Posterior cingulate gyrus (tissue), 11 donors: Measurements from ENCODE around the gene ACOXL.

ENCODE experiments used
- DNase-seq, 10 donors: peaks; one replicate each; pipeline versions ENCODE4 v3.0.0 to v3.0.0-alpha.2; 2020 to 2021; ENCODE audit warnings: mixed read lengths in 3 of 10
- intact Hi-C: fragments of 100-400 bp; cut with DNase I; formaldehyde crosslinking; loops from one replicate; pipeline ENCODE4 v1.15.1; 2023

The ACOXL gene

DNA sequence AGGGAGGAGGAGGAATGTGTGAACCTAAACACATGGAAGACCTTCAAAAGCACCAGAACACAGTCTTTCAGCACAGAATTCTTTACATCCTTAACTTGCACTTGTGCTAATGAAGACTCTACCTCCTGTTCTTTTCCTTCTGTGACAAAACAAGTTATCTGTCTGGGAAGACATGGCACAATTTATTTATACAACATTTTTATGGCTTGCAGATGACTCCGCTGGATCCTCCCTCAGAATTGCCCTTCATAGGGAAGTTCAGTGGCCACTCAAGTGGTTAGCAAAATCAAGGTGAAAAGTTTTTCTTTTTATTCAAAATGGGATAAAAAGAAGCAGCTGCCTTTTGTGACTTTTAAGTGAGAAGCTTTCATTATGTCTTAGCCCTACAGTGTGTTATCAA is 409.7 kb downstream of the ACOXL start:
- no peak for DNase-seq
- intact Hi-C loops = no loop called here

DNA sequence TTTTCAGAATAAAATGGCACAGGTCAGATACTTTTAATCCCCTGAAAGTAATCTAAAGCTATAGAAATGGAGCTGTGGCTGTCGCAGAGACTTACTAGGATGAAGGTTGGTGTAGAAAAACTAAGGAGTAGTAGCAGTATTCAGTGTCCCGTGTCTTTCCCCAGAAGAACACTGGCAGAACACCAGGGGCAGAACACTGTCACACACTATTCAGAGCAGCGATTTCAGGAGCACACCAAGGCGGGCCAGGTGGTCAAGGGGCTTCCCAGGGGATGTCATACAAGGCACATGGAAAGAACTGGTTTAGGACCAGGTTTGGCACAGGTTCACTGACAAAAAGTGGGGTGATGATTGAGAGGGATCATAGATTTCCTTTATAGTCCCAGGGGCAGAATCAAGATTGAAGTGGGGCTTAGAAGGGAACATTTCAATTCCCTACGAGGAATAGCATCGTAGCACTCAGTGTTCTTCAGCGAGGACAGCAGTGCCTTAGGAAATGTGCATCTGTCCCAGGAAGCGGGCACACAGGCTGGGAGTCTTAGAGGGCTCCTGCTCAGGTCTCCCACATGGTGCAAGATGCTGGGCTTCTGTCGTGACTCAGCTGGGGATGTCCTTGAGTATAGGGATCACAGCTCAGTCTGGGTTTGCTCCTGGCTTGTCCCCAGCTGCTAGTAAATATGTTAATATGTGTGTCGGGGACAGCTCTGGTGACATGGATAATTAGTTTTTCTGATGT is 410.9 kb downstream of the ACOXL start:
- intact Hi-C loops = no loop called here
- no peak for DNase-seq

DNA sequence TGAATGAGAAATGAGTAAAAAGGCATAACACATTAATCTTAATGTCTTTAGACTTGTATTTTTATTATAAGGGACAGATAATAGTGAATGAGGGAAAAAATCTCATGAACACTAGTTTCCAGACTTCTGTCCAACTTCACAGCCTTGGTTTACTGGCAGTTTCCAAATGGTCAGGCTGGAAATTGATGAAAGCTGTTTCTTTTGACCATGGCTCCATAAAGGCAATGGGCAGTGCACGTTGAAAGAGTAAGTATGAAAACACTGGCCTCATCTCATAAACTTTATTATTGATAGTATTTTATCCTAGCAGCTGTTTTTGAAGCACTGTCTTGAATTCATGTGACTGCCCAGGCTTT is 411.4 kb downstream of the ACOXL start:
- intact Hi-C loops = no loop called here
- DNase-seq = no peak

DNA sequence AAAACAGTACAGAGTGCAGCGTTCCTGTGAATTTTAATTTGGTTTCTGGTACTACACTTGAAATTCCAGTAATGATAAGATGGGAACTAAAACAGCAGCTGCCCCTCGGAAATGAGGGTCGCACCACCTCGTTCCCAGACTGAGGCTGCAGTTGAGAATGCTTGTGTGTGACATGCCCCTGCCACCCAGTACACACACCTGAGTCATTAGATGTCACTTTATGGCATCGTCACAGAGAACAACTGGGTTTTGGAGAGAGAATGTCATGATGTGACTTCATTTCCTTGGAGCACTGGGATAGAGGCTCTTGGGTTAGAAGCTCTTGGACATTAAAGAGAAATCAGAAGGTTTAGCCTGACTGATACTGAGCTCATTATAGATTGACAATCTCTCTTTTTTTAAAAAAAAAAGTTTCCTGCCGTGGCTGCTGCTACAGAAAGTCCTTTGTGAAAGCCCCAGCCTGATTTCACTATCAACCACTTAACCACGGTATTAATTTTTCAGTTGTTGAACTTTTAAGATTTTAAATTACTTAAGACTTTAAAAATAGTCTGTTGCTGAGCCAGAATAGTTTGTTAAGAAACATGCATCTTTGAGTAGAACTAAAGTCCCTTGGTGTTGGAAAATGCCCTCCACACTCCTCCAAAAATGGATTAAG is 412.9 kb downstream of the ACOXL start:
- DNase-seq = no peak
- intact Hi-C loops = no loop called here

DNA sequence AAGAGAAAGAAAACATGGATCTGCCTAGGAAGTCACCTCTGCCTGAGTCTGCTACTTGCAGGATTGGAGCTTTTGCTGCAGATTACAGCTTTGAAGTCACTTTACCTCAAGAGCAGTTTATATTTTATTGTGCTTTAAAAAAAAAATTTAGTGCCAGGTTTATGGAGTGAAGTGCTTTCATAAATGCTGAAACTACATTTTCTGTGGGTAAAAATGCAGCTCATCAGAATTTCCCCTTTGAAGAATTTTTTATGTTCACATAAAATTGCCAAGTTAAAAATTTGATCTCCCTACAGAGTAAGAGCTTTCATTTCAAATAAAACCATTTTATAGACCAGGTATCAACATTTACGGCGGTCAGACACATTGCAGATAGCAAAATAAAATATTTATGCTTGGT is 413.6 kb downstream of the ACOXL start:
- intact Hi-C loops = no loop called here
- DNase-seq = no peak

DNA sequence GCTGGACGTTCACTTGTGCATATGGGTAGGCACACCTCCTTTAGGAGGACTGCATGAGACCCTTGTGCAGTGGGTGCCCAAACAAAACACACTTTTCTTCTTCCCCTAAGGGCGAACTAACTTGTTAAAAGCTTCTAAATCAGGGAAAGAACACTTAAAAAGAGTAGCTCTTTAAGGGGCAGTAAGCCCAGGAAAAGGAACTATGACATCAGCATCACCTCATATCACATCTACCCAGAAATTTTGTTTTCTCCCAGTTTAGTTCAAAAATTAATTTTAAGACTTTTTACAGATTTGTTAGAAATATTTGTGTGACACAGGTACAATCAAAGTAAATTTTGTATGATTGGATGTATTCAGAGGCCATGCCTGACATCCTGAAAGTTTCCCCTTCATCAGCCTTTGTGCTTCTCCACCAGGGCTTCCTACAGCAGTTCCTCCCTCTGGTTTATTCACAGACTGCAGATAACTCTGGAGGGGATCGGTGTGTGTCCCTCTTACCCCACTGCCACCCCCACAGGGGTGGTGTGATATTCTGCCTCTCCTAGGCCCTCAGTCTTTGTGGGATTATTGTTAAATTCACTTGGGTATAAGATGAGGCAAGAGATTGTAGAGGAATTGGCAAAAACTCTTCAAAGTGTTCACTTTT is 416.0 kb downstream of the ACOXL start:
- intact Hi-C loops = no loop called here
- no peak for DNase-seq

DNA sequence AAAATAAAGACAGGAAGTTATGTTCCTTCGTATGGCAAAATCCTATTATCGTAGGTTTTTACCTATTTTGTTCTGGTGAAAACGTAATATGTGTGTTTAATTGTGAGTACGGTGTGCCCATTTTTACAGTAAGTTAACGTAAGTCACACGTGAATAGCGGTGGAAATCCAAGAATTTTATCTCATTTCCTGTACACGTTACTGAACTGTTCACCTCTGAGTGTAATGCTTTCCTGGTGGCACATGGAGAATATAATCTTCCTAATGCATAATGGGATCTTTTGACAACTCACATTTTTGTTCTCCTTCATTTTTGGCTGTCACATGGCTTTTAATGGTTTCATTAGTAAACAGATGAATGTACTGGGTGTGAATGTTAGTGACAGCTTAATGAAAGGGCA is 416.6 kb downstream of the ACOXL start:
- no peak for DNase-seq
- intact Hi-C loops = no loop called here

DNA sequence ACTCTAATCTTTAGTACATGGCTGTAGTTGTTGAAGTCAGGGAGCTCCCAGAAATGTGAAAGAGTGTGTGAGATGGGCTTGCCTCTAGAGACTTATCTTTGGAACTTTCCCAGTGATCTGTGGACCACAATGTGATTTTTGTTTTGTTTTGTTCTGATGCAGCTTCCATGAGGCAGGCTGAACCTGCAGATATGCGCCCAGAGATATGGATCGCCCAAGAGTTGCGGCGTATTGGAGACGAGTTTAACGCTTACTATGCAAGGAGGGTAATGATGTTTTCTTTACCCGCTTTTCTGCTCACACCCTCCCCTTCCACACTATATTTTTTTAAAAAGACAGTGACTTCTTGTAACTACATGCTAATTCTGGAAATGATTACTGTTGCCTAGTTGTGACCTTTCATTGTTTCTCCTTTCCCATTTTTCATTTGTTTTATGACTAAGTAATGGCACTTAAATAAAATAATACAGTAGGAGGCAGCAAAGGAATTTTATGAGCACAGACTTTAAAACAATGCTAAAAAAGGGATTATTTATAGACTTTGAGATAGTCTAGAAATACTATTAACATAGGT is 417.6 kb downstream of the ACOXL start:
- intact Hi-C loops = no loop called here
- DNase-seq = no peak

DNA sequence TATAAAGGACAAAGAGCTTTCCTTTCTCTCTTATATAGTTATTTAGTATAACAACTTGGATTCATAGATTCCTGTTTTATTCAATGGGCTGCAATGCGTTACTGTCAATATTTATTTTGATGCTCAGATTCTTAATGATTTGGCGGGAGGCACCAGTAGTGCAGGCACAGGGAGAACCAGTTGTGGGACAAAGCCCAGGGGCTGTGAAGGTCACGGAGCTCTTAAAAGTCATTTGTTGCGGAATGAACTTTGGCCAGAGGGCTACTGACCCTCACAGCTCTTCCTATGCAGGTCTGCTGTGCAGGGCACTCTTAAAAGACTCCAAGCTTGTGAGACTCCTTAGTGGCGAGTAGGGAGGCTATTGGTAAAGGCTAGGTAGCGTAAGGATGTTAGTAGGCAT is 422.4 kb downstream of the ACOXL start:
- no peak for DNase-seq
- intact Hi-C loops = no loop called here

DNA sequence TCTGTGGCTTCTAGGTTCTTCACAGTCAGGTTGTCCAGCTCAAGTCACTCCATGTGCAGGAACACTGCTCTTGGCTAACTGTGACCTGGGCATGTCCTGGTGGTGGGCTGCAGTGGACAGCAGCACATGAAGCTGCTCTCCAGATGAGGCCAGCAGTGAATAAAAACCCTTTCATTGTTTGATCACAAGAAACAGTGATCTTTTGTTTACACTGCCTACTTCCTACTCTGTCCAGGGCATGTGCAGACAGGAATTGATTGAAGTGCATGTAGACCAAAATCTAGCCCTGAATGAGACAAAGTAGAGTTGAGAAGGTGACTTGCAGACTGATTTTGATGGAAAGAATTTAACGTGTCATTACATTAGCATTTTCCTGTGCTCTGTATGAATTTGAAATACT is 423.2 kb downstream of the ACOXL start:
- DNase-seq = no peak

DNA sequence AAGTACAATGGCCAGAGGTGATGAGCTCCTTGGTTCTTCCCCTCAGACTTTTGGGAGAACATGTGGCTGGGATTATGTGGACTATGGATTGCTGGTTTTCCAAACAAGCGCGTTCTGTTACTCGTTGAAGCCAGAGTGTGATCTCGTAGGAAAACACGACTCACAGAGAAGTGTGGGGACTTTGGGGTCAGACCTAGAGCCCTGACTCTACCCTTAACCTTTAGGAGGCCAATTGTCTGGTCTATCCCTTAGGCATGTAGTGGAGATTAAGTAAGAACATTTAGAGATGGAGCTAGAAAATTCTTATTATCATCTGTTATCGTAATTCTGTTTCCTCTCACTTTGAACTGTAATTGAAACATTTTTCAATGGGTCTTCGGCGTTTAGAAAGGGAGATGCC is 424.2 kb downstream of the ACOXL start:
- DNase-seq = no peak

More for the DNA sequence above, 423.2 kb downstream of the ACOXL start:
- intact Hi-C loops = no loop called here

DNA sequence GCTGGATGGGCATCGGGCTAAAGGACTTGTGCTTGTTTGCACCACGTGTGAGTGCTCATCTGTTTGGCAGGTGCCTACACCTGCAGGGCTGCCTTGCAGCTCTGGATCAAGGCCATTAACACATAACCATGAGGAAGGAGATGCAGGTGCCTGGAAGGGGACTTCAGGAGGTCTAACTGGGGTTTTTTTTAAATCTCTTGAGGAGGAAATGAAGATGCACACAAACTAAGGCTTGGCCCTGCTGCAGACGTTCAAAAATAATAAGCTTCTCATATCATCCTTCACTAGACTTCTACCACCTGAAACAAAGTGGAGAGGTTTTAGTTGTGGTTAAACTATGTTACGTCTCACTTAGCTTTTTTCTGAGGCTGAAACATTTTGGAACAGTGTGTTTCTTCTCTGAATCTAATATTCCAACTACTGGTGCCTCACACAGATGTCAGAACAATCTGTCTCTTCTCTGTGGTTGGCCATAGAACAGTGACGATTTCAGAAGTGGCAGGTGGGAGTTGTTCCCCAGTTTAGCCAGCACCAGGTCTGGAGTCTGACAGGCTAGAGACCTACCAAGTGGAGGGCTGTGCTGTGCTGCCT is 424.8 kb downstream of the ACOXL start:
- DNase-seq = no peak
- intact Hi-C loops = no loop called here

More for the DNA sequence above, 424.2 kb downstream of the ACOXL start:
- intact Hi-C loops = no loop called here

DNA sequence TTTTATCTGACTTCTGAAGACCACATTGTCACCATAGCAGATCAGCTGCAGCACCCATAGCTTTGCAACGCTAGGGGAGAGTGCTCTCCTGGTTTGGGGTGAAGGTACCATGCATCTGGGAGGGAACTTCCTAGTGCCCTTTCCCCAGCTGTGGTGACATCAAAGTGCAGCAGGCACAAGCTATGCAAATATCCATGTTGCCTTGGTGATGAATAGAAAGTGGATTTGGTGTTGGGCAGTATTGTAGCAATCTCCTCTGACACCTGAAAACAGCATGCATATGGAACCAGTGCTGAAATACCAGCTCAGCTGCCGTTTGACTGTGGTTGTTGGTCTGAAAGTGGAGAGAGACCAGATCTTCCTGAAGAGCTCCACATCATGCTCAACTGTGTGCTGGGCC is 425.4 kb downstream of the ACOXL start:
- no peak for DNase-seq
- intact Hi-C loops = no loop called here

DNA sequence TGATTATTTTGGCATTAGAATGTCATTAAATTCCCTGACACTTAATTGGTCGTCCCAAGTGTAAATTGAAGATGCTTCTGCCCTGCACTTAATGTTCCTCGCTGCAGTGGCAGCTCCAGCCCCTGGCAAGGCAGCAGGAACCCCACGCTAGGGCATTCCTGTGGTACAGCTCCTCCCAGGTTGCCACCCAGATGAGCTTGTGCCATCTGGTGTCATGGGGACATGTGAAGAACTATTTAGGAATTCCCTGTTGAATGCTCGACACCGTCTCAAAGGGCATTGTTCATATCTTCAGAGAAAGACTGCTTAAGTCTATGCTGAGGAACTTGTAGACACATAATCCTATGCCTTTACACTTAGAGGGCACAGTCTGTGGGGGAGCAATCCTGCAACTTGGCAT is 427.3 kb downstream of the ACOXL start:
- DNase-seq = no peak
- intact Hi-C loops = loop anchor here (5.0 kb wide), 1 partner anchor 37 kb away; the partner anchor contains the start of gene BCL2L11

DNA sequence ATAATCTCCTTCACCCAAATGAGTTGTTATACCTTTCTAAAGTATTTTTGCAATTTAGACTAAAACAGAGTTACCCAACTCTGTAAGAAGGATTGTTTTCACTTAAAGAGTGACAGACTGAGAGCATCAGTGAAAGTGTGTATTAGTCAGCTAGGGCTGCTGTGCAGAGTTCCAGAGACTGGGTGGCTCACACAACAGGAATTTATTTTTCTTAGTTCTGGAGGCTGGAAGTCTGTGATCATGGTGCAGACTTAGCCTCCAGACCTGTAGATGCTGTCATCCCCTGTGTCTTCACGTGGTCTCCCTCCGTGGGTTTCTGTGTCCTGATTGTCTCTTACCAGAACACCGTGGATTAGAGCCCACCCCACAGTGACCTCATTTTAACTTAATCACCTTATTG is 428.4 kb downstream of the ACOXL start:
- intact Hi-C loops = loop anchor here (5.0 kb wide), 1 partner anchor 38 kb away; the partner anchor contains the start of gene BCL2L11
- no peak for DNase-seq

DNA sequence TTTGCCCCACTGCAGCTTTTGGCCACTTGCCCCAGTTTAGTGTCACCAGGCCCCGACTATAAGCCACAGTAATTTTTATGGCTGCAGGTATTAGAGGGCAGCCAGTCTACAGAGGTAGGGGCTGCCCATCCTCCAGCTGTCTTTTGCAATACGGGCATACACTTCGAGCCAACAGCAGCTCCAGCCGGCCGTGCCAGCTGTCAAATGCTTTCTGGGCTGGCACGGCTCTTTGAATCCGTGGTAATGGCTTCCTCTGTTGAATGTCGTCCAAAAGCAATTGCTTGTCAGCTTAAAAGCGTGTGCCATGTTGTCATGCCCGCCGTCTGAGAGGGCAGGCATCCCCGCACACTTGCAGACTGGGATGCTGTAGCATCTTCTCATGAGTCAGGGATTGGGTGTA is 429.6 kb downstream of the ACOXL start:
- intact Hi-C loops = loop anchor here (5.0 kb wide), 1 partner anchor 40 kb away; the partner anchor contains the start of gene BCL2L11
- peak; percentile 20 to 92 (median 56) for DNase-seq

DNA sequence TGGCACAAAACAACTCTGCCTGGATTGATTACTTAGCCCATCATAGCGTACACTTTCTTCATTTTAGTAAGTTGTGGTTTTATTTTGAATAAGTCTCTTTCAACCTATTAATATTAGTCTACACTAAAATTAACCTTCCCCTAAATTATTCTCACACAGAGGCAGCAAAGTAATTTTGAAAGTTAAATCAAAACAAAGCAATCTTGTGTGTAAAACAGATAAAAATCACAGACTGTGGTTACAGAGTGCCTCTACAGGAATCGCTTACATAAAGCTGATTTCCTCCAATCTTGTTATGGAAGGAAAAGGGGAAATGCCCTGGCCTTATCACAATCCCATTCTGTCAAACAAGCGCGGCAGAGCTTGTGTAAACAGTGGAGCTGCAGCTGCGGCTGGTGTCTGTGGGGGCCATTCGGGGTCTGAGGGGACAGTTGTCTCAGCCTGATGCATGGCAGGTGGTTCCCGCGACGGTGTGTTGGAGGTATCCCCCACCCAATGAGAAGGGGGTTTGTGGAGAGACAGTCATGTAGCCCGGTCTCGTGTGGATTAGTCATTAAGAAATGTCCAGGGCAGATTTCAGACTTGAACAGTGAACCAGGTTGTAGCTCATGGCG is 430.5 kb downstream of the ACOXL start:
- intact Hi-C loops = loop anchor here (5.0 kb wide), 1 partner anchor 41 kb away; the partner anchor contains the start of gene BCL2L11
- no peak for DNase-seq

DNA sequence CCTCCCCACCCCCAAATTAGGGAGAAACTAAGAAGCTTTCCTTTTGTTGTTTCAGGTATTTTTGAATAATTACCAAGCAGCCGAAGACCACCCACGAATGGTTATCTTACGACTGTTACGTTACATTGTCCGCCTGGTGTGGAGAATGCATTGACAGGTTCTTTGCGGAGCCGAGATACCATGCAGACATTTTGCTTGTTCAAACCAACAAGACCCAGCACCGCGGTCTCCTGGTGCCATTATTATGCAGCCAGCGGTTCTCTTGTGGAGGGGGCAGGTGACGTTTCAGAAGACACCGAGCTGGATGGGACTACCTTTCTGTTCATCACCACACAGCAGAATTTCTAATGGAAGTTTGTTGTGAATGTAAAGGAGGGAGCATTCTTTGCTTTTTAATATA is 431.7 kb downstream of the ACOXL start:
- DNase-seq = no peak
- intact Hi-C loops = loop anchor here (5.0 kb wide), 1 partner anchor 42 kb away; the partner anchor contains the start of gene BCL2L11

DNA sequence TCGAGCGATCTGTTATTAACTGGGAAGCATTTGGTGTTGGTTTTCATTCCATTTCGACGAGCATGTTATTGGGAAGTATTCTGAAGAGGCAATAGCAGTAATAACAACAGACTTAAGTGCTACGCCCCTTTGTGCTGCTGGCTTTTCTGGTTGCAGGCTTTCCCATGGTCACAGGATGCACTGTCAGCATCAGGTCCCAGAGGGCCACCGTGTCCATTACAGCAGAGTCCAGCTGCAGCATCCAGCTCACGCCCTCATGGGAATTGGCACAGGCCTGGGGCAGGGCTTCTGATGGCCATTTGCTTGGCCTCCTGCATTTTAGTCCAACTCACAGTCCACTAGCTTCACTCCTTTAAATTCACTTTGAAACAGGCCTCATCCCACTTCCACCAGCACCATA is 432.7 kb downstream of the ACOXL start:
- intact Hi-C loops = no loop called here
- DNase-seq = no peak

DNA sequence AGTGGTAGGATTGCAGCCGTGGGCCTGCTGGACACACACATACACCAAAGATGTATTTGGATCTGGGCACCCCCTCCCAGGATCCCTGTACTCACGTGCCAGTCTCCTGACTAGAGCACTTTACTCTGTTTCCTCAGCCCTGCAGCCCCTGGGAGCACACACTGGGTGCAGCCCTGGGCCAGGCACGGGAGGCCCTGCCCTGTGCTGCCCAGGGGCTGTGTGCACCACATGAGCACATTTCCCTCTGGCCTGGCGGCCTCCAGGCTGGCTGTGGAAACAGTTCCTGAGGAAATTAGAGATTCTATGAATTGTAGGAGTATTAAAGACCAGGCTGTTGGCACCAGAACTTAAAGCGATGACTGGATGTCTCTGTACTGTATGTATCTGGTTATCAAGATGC is 433.7 kb downstream of the ACOXL start:
- intact Hi-C loops = no loop called here
- DNase-seq = no peak
